Globus pallidus (tissue), 1 donor: Measurements from ENCODE around the gene SENP1.

Experiments used
- DNase-seq: peaks from one replicate; pipeline ENCODE4 v3.0.0-alpha.2; 2015; ENCODE audit warnings: low spot score

SENP1 gene

DNA sequence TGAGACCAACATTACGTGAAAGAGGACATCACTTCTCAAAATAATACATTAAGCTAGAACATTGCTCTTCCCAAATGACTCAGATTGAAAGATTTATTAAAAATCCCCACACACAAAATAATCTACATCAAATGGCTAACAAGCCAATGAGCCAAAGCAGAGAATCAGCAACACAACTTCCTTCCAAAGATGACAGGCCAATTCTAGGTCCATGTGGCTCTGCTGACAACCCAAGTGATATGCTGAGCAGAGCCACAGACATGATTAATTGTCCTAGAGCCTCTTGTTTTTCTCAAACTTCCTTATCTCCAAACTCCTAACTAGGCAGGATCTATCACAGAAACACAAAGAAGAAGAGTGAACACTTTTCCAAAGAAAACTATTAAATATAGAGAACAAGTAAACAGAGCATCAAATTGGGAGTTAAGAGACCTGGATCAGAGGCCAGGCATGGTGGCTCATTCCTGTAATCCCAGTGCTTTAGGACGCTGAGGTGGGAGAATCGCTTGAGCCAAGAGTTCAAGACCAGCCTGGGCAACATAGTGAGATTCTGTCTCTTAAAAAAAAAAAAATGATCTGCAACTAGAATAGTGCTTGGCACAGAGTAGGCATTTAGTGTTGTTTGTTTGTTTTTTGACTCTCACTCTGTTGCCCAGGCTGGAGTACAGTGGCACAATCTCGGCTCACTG, 38.5 kb downstream of the SENP1 start:
- no peak for DNase-seq

DNA sequence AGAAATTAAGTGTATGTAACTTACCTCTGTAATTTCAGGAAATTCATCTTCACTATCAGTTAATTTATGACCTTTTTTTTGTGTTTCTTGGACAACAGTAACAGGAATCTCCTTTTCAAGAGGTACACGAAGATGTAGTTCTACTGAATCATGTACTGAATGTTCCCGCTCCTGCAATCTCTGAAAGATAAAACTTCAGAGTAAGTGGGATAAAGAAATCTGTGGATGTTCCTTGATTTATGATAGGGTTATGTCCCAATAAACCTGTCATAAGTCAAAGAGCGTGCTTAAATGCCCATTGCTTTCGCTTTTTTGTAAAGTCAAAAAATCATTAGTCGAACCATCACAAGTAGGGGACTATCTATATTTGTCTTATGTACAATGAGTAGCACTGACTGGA, 40.8 kb downstream of the SENP1 start:
- DNase-seq: no peak

- no peak for DNase-seq
Observed at GRCh38 chr12:48063530-48063929, 42.3 kb downstream of the SENP1 start.

DNA sequence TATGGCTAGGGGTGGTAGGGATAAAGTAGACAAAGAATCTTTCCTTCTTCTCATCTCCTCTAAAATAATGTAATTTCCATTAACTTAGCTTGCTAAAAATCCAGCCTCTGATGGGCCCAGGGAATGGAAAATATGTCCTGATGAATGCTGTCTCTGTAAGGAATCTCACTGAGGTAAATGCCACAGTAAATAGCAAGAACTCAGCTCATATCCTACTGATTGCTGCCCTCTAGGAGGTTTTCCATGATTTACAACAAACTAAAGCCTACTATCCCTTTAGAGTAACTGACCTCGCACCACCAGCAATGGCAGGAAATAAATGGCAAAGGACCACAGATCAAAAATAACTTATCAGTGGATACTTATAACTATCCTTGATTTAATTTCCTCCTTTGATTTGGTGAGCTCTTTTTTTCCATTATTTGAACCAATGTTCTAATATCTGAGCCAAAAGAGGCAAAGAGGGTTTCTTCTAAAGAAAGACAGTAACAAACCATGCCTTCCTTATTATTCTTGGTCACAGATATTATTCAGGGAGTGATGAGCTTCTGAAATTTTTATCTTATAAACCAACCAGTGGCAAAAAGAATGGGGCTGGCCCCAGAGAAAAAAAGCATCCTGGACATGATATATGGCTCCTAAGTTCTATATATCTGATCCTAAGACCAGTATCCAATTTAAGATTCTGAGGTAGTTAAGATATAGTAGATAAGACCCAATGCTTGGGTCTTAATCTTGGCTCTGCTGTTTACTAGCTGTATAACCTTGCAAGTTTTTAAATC, 43.8 kb downstream of the SENP1 start:
- DNase-seq: no peak

GRCh38 chr12:48060474-48060873, 45.4 kb downstream of the SENP1 start:
- no peak for DNase-seq

- DNase-seq: no peak
Observed at GRCh38 chr12:48058771-48059170, 47.1 kb downstream of the SENP1 start.

DNA sequence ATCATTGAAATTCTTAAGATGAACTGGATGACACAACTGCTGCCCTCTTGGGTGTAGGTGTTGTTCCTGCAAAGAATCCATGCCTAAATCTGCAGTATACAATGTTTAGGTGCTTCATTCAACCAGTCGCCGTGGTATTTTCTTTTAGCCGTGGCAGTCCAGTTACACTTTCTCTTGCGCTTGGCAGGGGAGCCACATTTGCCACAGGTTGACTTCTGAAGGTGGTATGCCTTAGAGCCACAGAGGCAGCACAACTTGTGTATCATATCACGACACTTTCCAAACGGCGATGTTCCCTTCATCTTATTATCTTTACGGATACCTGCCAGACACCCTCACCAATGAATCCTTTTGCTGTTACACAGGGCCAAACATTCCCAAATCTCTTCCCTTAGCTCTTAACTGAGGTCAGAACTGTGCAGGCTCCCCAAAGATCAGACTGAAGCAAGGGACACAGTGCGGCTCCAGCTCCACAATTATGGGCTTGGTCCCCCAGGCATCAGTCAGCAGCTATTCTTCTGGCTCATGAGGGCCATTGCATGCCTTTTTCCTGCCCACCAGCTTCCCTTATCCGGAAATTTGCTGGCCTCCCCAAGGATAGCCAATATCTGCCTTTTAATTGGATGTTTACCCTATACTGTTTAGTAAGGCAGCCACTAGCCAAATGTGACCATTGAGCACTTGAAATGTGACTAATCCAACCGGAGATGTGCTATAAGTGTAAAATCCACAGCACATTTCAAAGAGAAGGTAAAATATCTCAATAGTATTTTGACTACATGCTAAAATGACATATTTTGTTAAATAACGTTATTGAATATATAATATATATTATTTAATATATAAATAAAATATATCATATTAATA, 50.7 kb downstream of the SENP1 start:
- no peak for DNase-seq

DNA sequence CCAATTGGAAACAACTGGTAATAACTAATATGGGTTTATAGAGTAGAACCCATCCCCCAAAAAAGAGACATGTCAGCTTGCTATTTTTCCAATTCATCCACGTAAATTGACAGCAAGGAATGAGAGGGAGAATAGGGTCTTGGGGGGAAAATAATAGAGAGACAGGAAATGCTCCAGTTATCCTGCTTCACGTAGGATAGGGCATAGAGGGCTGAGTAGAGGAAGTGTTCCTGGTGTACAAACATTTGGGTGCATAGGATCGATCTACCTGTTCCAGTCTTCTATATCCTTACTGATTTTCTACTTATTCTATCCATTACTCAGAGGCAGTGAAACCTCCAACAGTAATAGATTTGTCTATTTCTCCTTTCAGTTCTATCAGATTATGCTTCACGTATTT, 52.0 kb downstream of the SENP1 start:
- no peak for DNase-seq

- DNase-seq: no peak
Observed at GRCh38 chr12:48053122-48053521, 52.8 kb downstream of the SENP1 start.

DNA sequence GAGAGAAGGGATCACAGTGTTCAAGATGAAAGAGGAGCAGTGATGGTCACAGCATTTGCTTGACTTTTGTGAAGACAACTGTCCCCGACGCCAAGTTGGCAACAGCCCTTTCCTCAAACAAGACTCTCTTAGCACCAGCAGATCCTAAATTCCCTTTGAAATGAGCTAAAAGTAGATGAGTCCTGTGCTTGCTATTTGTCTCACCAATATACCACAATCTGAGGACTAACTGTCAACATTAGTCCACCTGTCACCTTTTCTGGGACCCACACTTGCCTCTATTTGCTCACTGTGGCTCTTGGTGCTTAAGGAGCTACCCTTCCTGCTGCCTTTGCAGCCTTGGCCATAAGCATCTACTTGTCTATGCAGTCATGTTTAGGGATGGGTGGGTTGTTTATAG, 54.2 kb downstream of the SENP1 start:
- DNase-seq: no peak

- no peak for DNase-seq
Observed at GRCh38 chr12:48050174-48050573, 55.7 kb downstream of the SENP1 start.

- DNase-seq: no peak
Observed at GRCh38 chr12:48045965-48046518, 59.8 kb downstream of the SENP1 start.

DNA sequence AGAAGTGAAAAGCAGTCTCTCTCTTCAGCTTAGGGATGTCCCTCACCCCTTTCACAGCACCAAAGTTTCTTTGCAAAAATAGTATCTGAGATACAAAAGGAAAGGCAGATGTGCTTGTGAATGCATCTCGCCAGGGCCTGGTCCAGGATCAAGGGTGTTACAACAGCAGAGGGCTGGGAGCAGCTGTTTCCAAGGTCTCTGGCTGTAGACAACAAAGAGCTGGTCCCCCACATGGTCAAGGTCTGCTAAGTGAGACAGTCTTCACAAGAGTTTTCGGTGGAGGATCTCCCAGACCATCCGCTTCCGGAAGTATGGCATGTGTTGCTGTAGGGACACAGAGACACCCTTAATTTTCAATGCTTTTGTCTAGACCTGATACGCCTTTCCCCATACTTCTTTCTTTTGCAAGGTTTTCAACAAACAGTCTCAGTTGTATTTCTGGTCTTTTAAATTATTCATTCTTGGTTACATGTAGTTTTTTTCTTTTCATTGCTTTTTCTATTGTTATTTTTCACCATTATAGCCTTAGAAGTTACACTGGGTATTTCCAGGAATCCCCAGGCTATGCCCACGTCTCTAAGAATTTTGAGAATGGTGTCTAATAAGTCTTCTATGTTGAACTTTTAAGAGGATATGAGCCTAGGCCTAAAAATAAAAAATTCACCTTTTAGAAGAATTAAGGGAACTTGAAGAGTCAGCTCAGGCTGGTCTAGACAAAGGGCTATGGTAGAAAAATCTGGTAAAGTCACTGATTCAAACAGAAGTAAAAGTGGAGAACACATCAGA, 60.6 kb downstream of the SENP1 start:
- DNase-seq: no peak

DNA sequence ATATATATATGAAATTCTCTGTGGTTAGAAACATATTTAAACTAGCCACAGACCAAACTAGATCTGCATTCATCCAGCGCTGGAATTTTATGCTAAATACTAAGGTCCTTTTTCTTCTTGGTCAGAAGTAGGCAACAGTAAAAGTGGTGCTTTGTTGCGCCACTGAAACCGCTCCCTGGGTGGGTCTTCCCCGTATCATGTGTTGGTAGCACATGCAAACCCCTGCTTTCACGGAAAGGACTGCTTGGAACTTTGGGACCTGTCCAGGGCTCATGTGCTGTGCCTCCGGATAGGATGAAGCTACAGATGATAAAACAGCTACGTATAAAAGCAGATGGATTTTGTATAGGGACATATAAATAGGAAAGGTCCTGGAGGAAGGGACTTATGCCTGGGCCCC, 61.5 kb downstream of the SENP1 start:
- DNase-seq: no peak

DNA sequence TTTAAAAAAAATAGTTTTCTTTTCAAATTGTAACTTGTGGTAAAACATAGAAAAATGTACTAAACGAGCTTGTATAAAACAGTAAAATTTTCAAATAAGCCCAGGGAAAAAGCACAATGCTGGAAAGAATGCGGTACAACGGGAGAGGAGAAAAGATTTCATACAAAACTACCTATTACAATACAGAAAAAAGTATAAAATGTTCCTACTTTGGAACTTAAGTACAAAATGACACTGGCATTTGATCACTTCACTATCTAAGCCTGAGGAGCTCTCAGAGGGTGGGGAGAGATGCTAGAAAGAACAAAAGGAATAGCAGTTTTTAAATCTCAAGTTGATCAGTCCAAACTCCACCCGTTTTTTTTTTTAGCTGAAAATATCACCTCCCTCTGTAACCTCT, 62.1 kb downstream of the SENP1 start:
- DNase-seq: no peak

DNA sequence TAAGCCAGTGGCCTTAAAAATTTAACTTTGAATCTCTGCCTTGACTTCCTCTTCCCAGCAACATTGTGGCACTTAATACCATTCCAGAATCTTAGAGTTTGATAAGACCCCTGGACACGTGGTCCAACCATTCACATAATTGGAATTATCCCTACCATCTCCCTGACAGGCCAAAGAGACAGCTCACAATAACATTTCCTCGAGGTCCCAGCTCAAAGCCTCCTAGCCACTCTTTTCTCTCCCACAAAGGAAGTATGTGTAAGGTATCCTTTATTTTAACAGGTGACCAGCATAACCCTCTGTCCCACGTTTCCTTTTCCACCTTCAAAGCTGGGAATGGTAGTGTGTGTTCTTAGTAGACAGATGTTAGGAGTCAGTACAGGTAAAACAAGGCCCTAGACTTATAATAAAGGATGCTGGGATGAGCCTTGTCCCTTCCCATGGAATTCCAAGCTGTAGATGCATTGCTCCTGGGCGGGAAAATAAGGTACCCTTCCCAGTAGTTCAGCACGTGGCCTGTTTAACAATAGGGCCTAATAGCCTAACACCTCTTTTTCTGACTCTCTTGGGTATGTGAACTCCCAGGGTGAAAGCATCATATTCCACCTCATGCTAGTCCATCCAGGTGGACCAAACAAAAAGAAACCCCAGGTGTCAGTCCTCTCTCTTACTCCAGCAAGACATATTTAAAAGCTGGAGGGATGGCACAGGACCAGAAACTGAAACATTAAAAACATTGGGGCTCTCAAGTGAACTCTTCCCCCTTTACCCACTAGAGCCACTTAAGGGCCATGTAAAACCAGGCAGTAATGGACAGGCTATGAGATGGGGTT, 64.1 kb downstream of the SENP1 start:
- no peak for DNase-seq

DNA sequence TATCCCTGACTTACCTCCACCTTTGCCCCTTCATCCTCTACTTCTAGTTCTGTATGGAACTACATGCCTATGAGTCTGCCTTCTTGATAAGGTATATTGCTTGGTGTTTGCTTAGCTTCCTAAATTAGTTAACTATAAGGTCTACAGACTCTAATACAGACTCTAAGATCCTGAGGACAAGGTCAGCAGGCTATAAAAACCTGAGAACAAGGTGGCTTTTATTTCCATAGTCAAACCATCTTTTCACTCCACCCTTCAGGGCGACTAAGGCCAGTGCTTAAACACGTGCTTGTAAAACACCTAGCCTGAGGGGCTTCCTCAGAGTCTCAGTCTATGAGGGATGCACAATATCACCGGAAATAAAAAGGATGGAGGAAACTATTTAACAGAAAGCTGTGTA, 65.5 kb downstream of the SENP1 start:
- no peak for DNase-seq

DNA sequence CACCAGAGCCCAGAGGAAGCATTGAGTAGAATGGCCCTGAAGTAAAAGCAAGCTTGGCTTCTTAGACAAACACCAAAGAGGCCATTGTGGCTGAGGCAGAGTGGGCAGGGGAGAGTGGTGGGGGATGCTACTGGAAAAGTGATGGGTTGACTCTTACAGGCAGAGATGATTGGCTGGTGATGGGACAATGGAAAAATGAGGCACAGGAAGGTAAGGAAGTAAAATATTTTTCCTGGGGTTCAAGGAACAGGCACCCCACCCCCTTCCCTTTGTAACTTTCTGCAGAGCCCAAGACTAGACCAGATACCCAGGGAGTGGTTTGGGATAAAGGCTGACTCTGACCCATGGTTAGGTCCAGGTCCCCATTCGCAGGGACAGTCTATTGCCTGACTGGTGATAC, 66.7 kb downstream of the SENP1 start:
- DNase-seq: no peak

DNA sequence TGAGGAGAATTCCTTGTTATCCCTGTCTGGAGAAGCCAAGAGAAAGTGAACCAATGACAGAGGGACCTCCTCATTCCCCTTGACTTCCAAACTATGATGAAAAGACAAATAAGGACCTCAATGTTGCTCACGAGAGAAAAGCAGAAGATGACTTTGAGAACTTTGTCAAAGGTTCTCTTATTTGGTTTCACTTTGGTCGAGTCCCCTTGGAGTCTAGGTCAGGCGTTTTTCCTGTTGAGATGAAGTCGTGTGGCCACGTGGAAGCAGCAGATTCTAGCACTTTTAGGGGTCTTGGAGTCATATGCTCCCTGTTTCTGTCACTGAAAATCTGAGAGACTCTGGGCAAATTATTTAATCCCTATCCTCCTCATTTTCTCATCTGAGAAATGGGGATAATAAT, 67.8 kb downstream of the SENP1 start:
- DNase-seq: no peak

GRCh38 chr12:48037267-48037915, 68.5 kb downstream of the SENP1 start:
- DNase-seq: no peak
